GM20431 (cell line): ENCODE data around the gene RTL10.

ENCODE experiments used
- in situ Hi-C: fragments of 300-500 bp; cut with MseI, MboI; formaldehyde crosslinking; loops from one replicate; pipeline ENCODE4 v1.15.0; 2020; ENCODE audit warnings: low sequenced_read_pairs; ENCODE audit not compliant: unreplicated experiment

RTL10 gene

DNA sequence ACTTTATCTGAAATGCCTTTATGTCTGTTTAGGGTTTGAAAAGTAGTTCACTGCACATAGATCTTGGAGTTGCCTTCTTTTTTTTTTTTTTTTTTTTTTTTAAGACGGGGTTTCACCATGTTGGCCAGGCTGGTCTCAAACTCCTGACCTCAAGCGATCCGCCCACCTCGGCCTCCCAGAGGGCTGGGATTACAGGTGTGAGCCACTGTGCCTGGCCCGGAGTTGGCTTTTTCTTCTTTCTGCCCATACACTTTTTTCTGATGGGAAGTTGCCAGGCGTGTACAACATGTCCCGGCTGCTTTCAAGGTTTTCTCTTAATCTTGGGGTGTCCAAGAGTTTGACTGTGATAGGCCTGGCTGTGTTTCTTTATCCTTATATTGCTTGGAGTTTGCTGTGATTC is 12.9 kb upstream of the RTL10 start:
- in situ Hi-C loops: no loop called here

DNA sequence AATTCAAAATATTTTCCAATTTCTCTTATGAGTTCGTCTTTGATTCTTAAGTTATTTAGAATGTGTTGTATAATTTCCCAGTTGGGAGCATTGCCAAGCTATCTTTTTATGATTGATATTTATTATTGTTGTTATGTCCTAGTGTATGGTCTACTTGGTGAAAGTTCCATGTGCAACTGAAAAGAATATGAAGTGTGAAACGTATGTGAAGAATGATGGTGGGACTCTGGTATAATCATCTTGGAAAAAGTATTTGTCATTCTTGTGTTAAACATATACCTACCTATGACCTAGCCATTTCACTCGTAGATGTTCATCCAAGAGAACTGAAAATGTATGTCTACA is 12.0 kb upstream of the RTL10 start:
- in situ Hi-C loops: no loop called here

DNA sequence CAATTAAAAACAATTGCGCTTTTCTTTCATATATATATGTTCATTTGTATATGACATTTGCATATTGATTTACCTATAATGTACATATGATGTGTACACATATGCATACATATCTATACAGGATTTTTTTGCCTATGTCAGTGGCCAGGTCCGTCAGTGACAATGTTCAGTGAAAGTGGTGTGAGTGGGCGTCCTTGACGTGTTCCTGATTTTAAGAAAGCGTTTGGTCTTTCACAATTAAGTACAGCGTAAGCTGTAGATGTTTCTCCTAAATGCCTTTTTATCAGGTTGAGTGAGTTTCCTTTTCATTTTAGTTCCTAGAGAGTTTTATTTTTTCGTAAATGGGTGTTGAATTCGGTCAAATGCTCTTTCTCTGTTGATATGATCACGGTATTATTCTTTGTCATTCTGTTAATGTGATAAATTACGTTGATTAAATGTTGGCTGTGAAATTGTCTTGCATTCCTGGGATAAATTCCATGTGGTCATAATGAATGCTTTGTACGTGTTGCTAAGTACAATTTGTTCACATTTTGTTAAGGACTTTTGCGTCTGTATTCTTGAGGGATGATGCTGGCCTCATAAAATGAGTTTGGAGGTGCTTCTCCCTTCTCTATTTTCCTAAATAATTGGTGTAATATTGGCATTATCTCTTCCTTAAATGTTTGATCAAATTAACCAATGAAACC is 10.6 kb upstream of the RTL10 start:
- in situ Hi-C loops: no loop called here

DNA sequence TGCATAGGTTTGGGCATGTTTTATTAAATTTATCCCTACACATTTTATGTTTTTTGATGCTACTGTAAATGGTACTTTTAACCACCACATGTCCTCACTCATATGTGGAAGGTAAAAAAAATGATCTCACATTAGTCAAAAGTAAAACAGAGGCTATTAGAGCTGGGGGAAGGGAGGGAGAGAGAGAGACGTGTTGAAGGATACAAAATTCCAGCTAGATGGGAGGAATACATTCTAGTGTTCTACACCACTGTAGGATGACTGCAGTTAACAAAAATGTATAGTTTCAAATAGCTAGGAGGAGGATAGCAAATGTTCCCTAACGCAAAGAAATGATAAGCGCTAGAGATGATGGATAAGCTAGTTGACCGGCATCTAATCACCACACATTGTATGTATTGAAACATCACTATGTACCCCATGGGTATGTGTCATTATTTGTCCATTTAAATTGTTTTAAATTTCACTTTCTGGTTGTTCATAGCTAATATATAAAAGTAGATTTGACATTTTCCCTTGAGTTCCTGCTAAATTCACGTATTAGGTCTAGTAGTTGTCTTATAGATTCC is 9.9 kb upstream of the RTL10 start:
- in situ Hi-C loops: no loop called here

DNA sequence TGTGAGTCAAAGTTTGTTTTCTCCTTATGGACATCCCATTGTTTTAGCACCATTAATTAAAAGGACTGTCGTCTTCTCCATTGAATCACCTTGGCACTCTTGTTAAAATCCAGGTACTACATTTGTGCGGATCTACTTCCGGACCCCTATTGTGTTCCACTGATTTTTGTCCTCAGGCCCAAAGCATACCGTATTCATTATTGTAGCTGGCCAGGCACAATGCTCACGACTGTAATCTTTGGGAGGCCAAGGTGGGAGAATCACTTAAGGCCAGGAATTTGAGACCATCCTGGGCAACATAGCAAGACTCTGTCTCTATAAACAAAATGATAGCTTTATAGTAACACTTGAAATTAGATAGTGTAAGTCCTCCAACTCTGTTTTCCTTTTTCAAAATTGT is 8.9 kb upstream of the RTL10 start:
- in situ Hi-C loops: no loop called here

DNA sequence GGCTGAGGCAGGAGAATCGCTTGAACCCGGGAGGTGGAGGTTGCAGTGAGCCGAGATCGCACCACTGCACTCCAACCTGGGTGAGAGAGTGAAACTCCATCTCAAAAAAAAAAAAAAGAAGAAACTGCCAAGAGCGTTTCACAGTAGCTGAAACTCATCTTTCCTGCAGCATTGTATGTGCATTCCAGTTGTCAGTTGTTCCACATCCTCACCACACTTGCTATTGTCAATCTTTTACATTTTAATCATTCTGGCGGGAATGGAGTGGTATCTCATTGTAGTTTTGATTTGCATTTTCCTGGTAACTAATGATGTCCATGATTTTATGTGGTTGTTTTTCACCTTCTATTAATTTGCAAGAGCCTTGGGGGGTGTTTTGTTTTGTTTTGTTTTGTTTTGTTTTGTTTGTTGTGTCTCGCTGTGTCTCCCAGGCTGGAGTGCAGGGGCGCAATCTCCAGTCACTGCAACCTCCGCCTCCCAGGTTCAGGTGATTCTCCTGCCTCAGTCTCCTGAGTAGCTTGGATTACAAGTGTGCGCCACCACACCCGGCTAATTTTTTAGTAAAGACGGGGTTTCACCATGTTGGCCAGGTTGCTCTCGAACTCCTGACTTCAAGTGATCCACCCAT is 8.1 kb upstream of the RTL10 start:
- in situ Hi-C loops: no loop called here

DNA sequence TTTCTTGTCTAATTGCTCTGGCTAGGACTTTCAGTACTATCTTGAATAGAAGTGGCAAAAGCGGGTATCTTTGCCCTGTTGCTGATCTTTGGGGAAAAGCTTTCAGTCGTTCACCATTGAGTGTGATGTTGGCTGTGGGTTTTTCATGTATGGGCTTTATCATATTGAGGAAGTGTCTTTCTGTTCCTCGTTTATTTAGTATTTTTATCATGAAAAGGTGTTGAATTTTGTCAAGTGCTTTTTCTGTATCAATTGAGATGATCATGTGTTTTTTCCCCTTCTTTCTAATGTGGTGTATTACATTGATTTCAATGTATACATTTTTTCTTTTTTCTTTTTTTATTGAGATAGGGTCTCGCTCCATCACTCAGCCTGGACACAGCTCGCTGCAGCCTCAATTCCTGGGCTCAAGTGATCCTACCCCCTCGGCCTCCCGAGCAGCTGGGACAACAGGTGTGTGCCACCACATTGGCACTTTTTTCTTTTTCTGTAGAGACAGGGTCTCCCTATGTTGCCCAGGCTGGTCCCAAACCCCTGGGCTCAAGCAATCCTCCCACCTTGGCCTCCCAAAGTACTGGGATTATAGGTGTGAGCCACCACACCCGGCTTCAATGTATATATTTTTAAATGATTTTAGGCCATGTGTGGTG is 5.3 kb upstream of the RTL10 start:
- in situ Hi-C loops: no loop called here

DNA sequence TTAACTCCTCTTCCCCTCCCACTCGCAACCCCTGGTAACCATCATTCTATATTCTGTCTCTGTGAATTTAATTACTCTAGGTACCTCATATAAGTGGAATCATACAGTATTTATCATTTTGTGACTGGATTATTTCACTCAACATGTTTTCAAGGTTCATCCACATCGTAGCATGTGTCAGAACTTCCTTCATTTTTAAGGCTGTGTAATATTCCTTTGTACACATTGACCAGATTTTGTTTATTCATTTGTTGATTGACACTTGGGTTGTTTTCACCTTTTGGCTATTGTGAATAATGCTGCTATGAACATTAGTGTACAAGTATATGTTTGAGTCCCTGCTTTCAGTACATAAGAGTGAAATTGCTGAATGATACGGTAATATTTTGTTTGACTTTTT is 2.7 kb upstream of the RTL10 start:
- in situ Hi-C loops: no loop called here

DNA sequence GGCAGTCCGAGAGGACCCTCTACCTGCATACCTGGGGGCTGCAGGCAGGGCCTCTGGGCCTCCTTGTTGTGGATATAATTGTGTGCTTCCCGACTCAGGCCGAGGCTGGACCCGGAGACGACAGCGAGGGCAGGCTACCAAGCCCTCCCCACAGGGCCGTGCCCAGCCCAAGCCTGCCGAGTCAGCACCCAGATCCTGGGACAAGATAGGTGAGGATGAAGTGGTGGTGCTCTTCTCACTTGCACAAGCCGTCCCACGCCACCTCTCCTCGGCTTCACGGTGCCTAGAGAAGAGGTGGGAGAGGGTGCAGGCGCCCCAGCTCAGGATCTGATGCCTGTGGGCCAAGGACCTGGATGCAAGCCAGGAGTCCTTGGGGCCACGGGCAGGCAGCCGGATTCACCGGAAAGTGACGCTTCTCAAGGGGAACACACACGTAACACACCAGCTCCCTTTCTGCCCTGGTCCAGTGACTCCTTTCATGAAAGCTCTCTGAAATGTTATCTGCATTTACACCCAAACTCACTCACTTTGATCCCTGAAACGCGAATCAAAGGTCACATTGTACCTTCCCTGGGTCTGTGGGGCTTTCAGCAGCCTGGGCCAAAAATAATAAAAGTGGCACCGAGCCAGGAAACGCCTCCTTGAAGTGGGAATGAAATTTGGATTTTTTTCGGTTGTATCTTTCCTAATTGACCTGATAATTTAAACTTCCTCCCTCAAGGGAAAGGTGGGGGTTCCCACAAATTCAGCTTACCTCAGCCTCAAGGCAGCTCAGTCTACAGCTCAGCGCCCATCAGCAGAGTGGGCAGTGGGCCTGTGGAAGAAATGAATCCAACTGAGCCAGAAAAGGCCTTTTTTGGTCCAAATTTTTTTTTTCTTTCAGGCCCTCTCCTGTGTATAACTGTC is 1.1 kb upstream of the RTL10 start:
- in situ Hi-C loops: no loop called here

DNA sequence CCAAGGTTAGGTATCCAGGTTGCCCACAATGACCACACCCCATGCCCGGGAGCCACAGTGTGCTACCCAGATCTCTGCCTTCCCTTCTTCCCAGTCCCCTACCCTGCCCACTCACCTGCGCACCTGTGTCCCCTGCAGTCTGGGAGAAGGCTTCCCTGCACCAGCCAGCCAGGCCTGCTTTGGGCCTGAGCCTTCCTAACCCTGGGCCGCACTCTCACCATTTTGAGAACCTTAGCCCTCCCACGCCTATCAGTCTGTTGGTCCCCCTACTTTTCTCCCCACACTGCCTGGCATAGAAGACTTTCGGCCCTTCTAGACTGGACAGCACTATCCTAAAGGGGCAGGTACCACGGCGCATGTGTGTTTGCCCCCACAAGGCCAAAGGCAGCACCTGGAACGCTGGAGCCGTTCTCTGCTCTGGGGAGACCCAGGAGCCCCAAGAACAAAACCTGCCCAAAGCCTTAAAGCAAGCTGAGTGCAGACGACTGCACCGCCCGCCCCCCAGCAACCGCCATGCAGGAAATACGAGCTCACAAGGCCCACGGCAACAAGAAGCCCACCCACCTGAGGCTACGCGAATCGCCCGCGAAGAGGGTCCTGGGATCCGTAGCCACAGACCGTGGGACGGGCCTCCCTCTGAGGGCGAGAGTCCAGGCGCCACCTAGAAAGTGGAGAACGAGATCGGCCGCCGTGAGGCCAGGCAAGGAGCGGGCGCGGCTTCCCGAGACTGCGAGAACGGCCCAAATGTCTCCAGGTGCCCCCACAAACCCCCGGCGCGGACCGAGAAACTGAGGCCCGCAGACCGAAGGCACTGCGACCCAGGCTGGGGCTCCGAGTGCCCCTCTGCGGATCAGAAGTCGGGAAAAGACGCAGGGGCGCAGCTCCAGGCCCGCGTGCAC is 546 bp downstream of the RTL10 start:
- in situ Hi-C loops: no loop called here

DNA sequence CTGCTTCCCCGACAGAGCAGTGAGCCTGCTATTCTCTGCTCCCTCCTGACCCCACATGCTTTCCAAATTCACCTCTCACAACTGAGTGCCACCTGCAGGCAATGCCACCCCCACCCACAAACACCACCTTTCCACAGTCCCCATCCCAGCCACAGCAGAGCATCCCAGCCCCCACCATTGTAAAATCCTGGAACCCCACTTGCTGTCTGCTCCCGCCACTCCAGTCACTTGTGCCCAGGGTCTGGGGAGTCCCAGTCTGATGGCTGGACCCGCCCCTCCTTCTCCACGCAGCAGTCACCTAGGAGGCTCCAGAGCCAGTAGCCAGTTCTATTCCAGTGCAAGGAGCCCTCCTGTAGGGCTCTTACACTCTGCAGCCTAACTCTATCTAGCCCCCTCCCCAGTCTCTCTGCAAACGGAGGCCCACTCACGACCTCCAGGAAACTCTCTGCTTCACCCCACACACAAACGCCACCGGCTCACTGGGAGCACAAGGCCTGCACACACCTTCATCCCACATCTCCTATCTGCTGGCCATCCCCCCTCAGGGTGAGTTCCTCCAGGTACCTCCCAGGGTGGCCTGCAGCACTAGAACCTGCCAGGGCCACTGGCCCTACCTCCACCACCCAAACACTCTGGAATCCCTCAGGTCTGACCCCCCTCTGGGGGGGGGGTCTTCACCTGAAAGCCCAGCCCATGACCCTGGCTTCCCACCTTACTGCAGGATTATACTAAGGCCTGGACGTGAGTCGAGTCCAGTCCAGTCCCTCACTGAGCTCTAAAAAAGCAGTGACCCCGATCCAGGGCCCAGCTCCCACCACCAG is 1.4 kb downstream of the RTL10 start:
- in situ Hi-C loops: no loop called here

DNA sequence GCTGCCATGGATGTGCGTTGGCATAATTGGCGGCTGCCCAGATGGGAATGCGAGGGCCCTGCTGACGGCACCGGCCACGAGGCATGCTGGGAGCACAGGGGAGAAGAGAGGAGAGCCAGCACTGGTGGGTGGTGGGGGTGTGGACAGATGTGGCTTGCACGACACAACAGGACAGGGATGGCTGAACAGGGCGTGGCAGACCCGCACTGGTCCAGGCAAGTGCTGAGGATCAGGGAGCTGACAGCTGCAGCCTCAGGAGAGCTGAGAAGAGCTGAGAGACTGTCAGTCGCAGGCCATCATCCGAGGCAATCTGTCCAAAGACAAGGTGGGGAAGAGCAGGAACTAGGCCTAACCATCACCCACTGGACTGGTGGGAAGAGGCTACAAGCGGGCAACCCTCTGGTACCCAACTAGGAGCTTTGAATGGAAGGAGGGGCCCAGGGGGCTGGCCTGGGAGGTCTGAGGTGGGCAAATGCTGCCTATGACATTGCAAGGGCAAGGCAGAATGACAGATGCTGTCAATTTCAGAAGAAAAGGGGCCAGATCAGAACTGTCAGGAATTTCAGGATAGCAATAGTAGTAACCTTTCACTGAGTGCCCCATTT is 2.4 kb downstream of the RTL10 start:
- in situ Hi-C loops: no loop called here

DNA sequence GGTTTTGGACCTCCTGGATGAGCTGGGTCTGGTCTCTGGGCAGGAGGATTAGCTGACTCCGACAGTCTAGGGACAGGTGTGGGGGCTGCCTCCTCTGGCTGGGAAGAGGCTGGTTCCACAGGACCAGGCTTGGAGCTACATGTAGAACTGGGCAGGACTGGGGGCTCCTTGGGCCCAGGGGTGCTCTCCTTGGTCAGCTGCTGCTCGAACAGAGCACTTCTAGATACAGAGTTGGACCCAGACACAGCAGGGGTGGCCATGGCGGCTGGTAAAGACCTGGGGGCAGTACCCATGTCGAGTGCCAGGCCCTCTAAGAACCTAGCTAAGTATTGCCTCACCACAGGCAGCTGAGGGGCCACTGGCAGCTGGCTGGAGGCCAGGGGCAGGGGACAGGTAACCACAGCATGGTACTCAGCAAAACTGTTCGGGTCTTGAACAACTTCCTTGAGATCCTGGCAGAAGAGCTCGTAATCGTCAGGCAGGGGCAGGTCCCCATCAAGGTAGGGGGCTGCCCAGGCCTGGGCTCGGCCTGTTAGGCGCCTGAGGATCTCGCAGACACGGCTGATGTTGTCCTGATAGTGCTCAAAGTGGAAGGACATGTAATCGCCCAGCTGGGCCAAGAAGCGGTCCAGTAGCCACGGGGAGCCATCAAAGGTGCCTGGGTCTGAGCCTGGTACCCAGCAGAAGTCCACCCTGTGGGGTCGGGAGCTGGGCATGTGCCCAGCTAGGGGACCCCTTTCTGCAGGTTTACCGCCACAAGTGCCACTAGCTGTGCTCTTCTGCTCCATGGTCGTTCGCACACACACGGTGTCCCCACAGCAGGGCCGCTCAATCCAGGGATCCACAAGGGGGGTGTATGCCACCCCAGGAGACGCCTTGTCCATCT is 3.1 kb downstream of the RTL10 start:
- in situ Hi-C loops: no loop called here

DNA sequence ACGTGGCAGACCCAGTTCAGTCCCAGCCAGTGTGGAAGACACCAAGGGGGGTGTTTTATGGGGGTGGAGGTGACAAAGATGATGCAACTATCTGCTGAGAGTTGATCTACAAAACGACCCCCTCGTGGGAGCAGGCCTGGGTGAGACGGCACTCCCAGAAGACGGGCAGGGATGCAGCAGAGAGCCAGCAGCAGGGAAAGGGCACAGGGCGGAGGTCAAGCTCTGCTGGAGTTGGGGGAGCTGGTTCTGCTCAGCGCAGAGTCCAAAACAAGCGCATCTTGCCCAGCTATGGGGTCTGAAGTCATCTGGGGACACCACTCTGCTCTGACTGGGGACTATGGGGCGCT is 3.9 kb downstream of the RTL10 start:
- in situ Hi-C loops: no loop called here

DNA sequence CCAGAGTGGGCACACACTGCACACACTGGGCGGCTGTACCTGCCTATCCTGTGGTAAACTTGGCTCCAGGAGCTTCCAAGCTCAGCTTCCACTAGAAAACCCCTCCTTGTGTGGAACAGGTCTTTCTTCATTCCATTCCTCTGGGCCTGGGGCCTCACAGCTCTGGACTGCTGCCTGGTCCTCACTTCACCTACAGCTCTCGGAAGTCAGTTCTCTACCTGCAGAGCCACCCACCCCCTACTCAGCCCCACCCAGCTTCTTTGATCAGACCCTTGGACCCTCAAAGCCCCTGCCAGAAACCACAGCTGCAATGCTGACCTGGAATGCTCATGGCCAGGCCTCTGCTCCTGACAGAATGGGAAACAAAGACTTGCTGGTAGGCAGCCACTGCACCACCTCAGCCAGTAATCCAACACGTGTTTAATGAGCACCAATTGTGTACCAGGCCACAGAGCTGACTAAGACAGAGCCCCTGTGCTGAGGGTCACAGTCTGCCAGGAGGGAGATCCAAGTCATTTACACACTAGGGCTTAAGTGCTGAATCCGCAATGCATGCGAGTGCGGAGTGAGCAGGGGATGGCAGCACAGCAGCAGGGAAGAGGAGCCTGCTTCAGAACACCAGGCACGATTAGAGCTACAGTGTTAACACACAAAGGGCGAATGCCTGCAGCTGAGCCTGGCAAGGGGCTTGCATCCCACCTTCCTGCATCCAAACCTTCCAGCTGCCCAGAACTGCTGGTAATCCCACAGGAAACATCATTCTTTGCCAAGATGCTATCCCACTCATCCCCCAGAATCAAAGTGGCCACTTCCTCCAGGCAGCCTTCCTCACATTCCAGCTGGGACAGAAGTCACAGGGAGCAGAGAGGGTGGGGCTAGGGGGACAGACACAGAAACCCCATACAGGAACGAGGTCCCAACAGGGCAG is 4.6 kb downstream of the RTL10 start:
- in situ Hi-C loops: no loop called here
